GM06990 (cell line): ENCODE data around the gene HILPDA.

Source experiments
- DNase-seq: peaks from one replicate; pipeline ENCODE4 v3.0.0-alpha.2; 2011; ENCODE audit not compliant: insufficient read length; ENCODE audit errors: extremely low read depth
- H3K27me3 ChIP-seq: replicated peaks from 2 replicates; pipeline ENCODE4 v1.6.0; 2011; ENCODE audit warnings: low read length; ENCODE audit not compliant: control insufficient read depth, insufficient read depth
- H3K36me3 ChIP-seq: 2 replicates; pipeline ENCODE4 v1.5.1; 2011; ENCODE audit warnings: low read length; ENCODE audit not compliant: control insufficient read depth, insufficient read depth
- H3K4me3 ChIP-seq: replicated peaks from 2 replicates; pipeline ENCODE4 v1.5.1; 2011; ENCODE audit warnings: low read depth, mild to moderate bottlenecking, control low read depth, low read length
- CTCF ChIP-seq: IDR thresholded peaks from 2 replicates; pipeline ENCODE4 v1.5.1; 2011; ENCODE audit warnings: low read length, control low read depth, mild to moderate bottlenecking, inconsistent platforms; ENCODE audit not compliant: insufficient read depth, poor library complexity, severe bottlenecking

The HILPDA gene

GRCh38 chr7:128434413-128435326 lies 21.0 kb upstream of the HILPDA start:
- no peaks in the 10 kb centered on the region for H3K36me3 ChIP-seq
- H3K27me3 ChIP-seq, result no peaks in the 10 kb centered on the region; the same call in 1 of the 2 replicates
- DNase-seq, result no peak
- H3K4me3 ChIP-seq, result no peak overlapping the region
- TF ChIP-seq CTCF, result no peak

- no peak overlapping the region for H3K4me3 ChIP-seq
- no peak for DNase-seq
- no peaks in the 10 kb centered on the region for H3K36me3 ChIP-seq
- no peaks in the 10 kb centered on the region; the same call in 1 of the 2 replicates for H3K27me3 ChIP-seq
- no peak for TF ChIP-seq CTCF
Observed at GRCh38 chr7:128435327-128435686, 20.4 kb upstream of the HILPDA start.

GRCh38 chr7:128437426-128438332 lies 18.0 kb upstream of the HILPDA start:
- DNase-seq, result no peak
- Histone ChIP-seq H3K36me3 (no peaks in the 10 kb centered on the region), H3K27me3 (no peaks in the 10 kb centered on the region), H3K4me3 (no peak overlapping the region)
- no peak for TF ChIP-seq CTCF

GRCh38 chr7:128442356-128442755 lies 13.3 kb upstream of the HILPDA start:
- DNase-seq, result no peak
- no peak overlapping the region for H3K4me3 ChIP-seq
- no peak for TF ChIP-seq CTCF
- no peaks in the 10 kb centered on the region for H3K36me3 ChIP-seq
- no peaks in the 10 kb centered on the region for H3K27me3 ChIP-seq

GRCh38 chr7:128443831-128444600 lies 11.7 kb upstream of the HILPDA start:
- H3K36me3 ChIP-seq, result no peaks in the 10 kb centered on the region
- no peak for TF ChIP-seq CTCF
- H3K27me3 ChIP-seq, result no peaks in the 10 kb centered on the region
- no peak for DNase-seq
- H3K4me3 ChIP-seq, result no peak overlapping the region
